H1 (cell line): ENCODE data around the gene AOPEP. TPM values are rescaled to one million over a fixed set of nuclear protein-coding genes. Genes with fewer than 3 reads are reported as not detected.

Experiments used
- CTCF ChIA-PET: fragments of 300-600 bp; sonication (Branson Sonifier 250); formaldehyde crosslinking; loops from one replicate; lab custom pipeline; 2021; ENCODE audit not compliant: partially characterized antibody; lab: Charles Lee
- POLR2A ChIA-PET: fragments of 300-600 bp; sonication (Branson Sonifier 250); formaldehyde crosslinking; loops from one replicate; lab custom pipeline; 2021; ENCODE audit warnings: inconsistent platforms; ENCODE audit not compliant: partially characterized antibody; lab: Charles Lee
- DNase-seq, 2 experiments: peaks; one replicate each; pipeline versions ENCODE4 v3.0.0 to v3.0.0-alpha.2; 2010 to 2022; ENCODE audit warnings: low spot score in 2 of 2, low read depth in 1 of 2, mixed read lengths in 1 of 2
- FAIRE-seq: peaks from 2 replicates; lab custom pipeline; 2011; peaks lifted over from hg19 to GRCh38; lab: Jason Lieb, UNC
- H2AFZ ChIP-seq: 2 replicates; pipeline ENCODE4 v1.8.1; 2012; ENCODE audit warnings: low read length, inconsistent platforms
- H2AK5ac ChIP-seq: 2 replicates; pipeline ENCODE4 v1.6.1; 2013; ENCODE audit warnings: low read depth, low read length
- H2BK120ac ChIP-seq: replicated peaks from 2 replicates; pipeline ENCODE3; 2013; ENCODE audit warnings: low read depth, low read length, inconsistent platforms
- H2BK12ac ChIP-seq: 2 replicates; pipeline ENCODE4 v1.6.1; 2013; ENCODE audit warnings: low read depth, low read length
- H2BK15ac ChIP-seq: 2 replicates; pipeline ENCODE4 v1.6.1; 2013; ENCODE audit warnings: low read length
- H2BK20ac ChIP-seq: 2 replicates; pipeline ENCODE4 v1.6.1; 2013; ENCODE audit warnings: low read length
- H2BK5ac ChIP-seq: 2 replicates; pipeline ENCODE4 v1.6.1; 2013; ENCODE audit warnings: low read depth, low read length
- H3K14ac ChIP-seq: 2 replicates; pipeline ENCODE4 v1.6.1; 2013; ENCODE audit warnings: inconsistent platforms; ENCODE audit not compliant: insufficient read length
- H3K18ac ChIP-seq: 2 replicates; pipeline ENCODE4 v1.6.1; 2013; ENCODE audit warnings: low read length; ENCODE audit errors: extremely low read depth
- H3K23ac ChIP-seq: 2 replicates; pipeline ENCODE4 v1.6.1; 2013; ENCODE audit warnings: inconsistent platforms; ENCODE audit not compliant: insufficient read length
- H3K23me2 ChIP-seq: 2 replicates; pipeline ENCODE4 v1.6.1; 2013; ENCODE audit warnings: low read depth, low read length
- H3K27ac ChIP-seq: 2 replicates; pipeline ENCODE4 v1.6.1; 2011; ENCODE audit warnings: low read depth, low read length, inconsistent platforms
- H3K27me3 ChIP-seq, 4 experiments: replicated peaks in 1 of 4; 1 replicate in 1 of 4; 2 replicates in 3 of 4; pipeline versions ENCODE4 v1.6.1 to v1.8.1; 2011 to 2013; ENCODE audit warnings: low read length in 3 of 4, mild to moderate bottlenecking in 3 of 4, inconsistent platforms in 2 of 4, mixed read lengths in 2 of 4, moderate library complexity in 1 of 4; ENCODE audit not compliant: control insufficient read depth in 3 of 4, insufficient read depth in 3 of 4; ENCODE audit errors: extremely low read depth in 1 of 4
- H3K36me3 ChIP-seq, 4 experiments: 2 replicates each; pipeline versions ENCODE4 v1.6.1 to v1.8.1; 2011 to 2013; ENCODE audit warnings: mild to moderate bottlenecking in 4 of 4, low read length in 3 of 4, moderate library complexity in 2 of 4, control low read depth in 1 of 4, inconsistent platforms in 1 of 4; ENCODE audit not compliant: insufficient read depth in 4 of 4, control insufficient read depth in 2 of 4
- H3K4ac ChIP-seq: replicated peaks from 2 replicates; pipeline ENCODE3; 2013; ENCODE audit warnings: low read length, low read depth, mixed read lengths, inconsistent platforms; ENCODE audit not compliant: insufficient read length
- H3K4me1 ChIP-seq, 4 experiments: replicated peaks in 1 of 4; 1 replicate in 1 of 4; 2 replicates in 3 of 4; pipeline versions ENCODE4 v1.6.1 to v1.8.1; 2011 to 2013; ENCODE audit warnings: low read length in 3 of 4, inconsistent platforms in 2 of 4, mixed read lengths in 1 of 4; ENCODE audit not compliant: insufficient read depth in 4 of 4, control insufficient read depth in 3 of 4
- H3K4me2 ChIP-seq, 2 experiments: 2 replicates each; pipeline versions ENCODE4 v1.6.1 to v1.8.1; 2011 to 2013; ENCODE audit warnings: low read depth in 2 of 2, low read length in 2 of 2, control low read depth in 1 of 2, inconsistent platforms in 1 of 2, mild to moderate bottlenecking in 1 of 2; ENCODE audit not compliant: insufficient read depth in 1 of 2
- H3K4me3 ChIP-seq, 4 experiments: fragments of 200-600, 300-600 bp in 1 of 4; sonication (generic), shearing (Covaris generic), sonication (Bioruptor Twin) in 1 of 4; 2 replicates each; pipeline versions ENCODE4 v1.5.1 to v1.8.1; 2011 to 2016; ENCODE audit warnings: low read length in 4 of 4, low read depth in 3 of 4, control low read depth in 2 of 4, inconsistent platforms in 2 of 4, mild to moderate bottlenecking in 2 of 4, mixed read lengths in 1 of 4, moderate library complexity in 1 of 4; ENCODE audit not compliant: insufficient read depth in 2 of 4; ENCODE audit errors: extremely low read depth in 1 of 4
- H3K56ac ChIP-seq: replicated peaks from 2 replicates; pipeline ENCODE3; 2013; ENCODE audit warnings: low read depth, mild to moderate bottlenecking, mixed read lengths, low read length, inconsistent platforms; ENCODE audit not compliant: insufficient read length
- H3K79me1 ChIP-seq: 2 replicates; pipeline ENCODE4 v1.6.1; 2013; ENCODE audit warnings: low read depth, low read length, control low read depth
- H3K79me2 ChIP-seq, 2 experiments: 2 replicates each; pipeline versions ENCODE4 v1.6.1 to v1.8.1; 2012 to 2013; ENCODE audit warnings: low read length in 2 of 2, mild to moderate bottlenecking in 2 of 2, inconsistent platforms in 1 of 2; ENCODE audit not compliant: insufficient read depth in 2 of 2, control insufficient read depth in 1 of 2
- H3K9ac ChIP-seq, 4 experiments: replicated peaks in 1 of 4; 1 replicate in 1 of 4; 2 replicates in 3 of 4; pipeline versions ENCODE4 v1.6.1 to v1.8.1; 2011 to 2013; ENCODE audit warnings: low read depth in 3 of 4, low read length in 3 of 4, control low read depth in 2 of 4, mild to moderate bottlenecking in 2 of 4, moderate library complexity in 2 of 4, inconsistent platforms in 1 of 4; ENCODE audit errors: extremely low read depth in 1 of 4
- H3K9me3 ChIP-seq, 2 experiments: 2 replicates each; pipeline versions ENCODE4 v1.6.1 to v1.8.1; 2012 to 2013; ENCODE audit warnings: mild to moderate bottlenecking in 2 of 2, moderate library complexity in 2 of 2, control low read depth in 1 of 2, inconsistent platforms in 1 of 2, low read depth in 1 of 2, low read length in 1 of 2, mixed read lengths in 1 of 2; ENCODE audit not compliant: insufficient read depth in 2 of 2
- H4K20me1 ChIP-seq, 2 experiments: replicated peaks in 1 of 2; 2 replicates each; pipeline versions ENCODE3 to v1.8.1; 2011 to 2013; ENCODE audit warnings: inconsistent platforms in 2 of 2, low read length in 2 of 2, mild to moderate bottlenecking in 1 of 2; ENCODE audit not compliant: insufficient read depth in 2 of 2, control insufficient read depth in 1 of 2
- H4K5ac ChIP-seq: 2 replicates; pipeline ENCODE4 v1.6.1; 2013; ENCODE audit warnings: low read length, low read depth, mixed read lengths, inconsistent platforms; ENCODE audit not compliant: insufficient read length
- H4K8ac ChIP-seq: 2 replicates; pipeline ENCODE4 v1.8.0; 2013; ENCODE audit warnings: mild to moderate bottlenecking, moderate library complexity, low read length, inconsistent platforms; ENCODE audit not compliant: insufficient read depth; ENCODE audit errors: extremely low read depth
- H4K91ac ChIP-seq: replicated peaks from 2 replicates; pipeline ENCODE3; 2013; ENCODE audit warnings: low read length, mixed read lengths, inconsistent platforms; ENCODE audit not compliant: insufficient read length
- GABPA ChIP-seq: IDR thresholded peaks from 2 replicates; pipeline ENCODE4 v1.6.1; 2011; ENCODE audit warnings: mild to moderate bottlenecking, low read length, moderate library complexity, borderline replicate concordance; ENCODE audit not compliant: insufficient read depth
- GTF2F1 ChIP-seq: IDR thresholded peaks from 2 replicates; pipeline ENCODE4 v1.6.1; 2012; ENCODE audit warnings: low read depth, low read length, improper control_type of control experiment, borderline replicate concordance
- HDAC2 ChIP-seq, 2 experiments: fragments of 300-600 bp in 1 of 2; sonication (generic) in 1 of 2; IDR thresholded peaks; 2 replicates each; pipeline ENCODE4 v1.6.1; 2011 to 2012; ENCODE audit warnings: low read depth in 2 of 2, low read length in 2 of 2, mild to moderate bottlenecking in 2 of 2, moderate library complexity in 2 of 2, borderline replicate concordance in 1 of 2, inconsistent platforms in 1 of 2
- KDM4A ChIP-seq: IDR thresholded peaks from one replicate; pipeline ENCODE4 v1.7.1; 2012; ENCODE audit warnings: low read depth, mild to moderate bottlenecking, moderate library complexity, low read length, inconsistent platforms; ENCODE audit not compliant: severe bottlenecking
- KDM5A ChIP-seq: fragments of 200-600 bp; IDR thresholded peaks from 2 replicates; pipeline ENCODE4 v1.7.1; 2012; ENCODE audit warnings: mild to moderate bottlenecking, low read length, inconsistent platforms, mixed read lengths
- MAFK ChIP-seq: IDR thresholded peaks from 2 replicates; pipeline ENCODE4 v1.6.1; 2012; ENCODE audit warnings: low read depth, mild to moderate bottlenecking, improper control_type of control experiment, low read length
- RXRA ChIP-seq: IDR thresholded peaks from 2 replicates; pipeline ENCODE4 v1.6.1; 2011; ENCODE audit warnings: low read depth, mild to moderate bottlenecking, low read length, moderate library complexity; ENCODE audit not compliant: insufficient read depth
- SIRT6 ChIP-seq: IDR thresholded peaks from one replicate; pipeline ENCODE4 v1.7.1; 2012; ENCODE audit warnings: low read length, inconsistent platforms
- SIX5 ChIP-seq: IDR thresholded peaks from 2 replicates; pipeline ENCODE4 v1.6.1; 2011; ENCODE audit warnings: mild to moderate bottlenecking, low read depth, low read length
- WGBS, 2 experiments: shearing (Covaris generic) in 1 of 2; methylation state at CpG; one replicate each; pipeline versions ENCODE4 v1.1.6 to v1.1.7; 2013 to 2015; ENCODE audit warnings: low lambda C conversion rate in 2 of 2, mixed read lengths in 2 of 2, inconsistent platforms in 1 of 2, low coverage in 1 of 2, missing lambda C conversion rate in 1 of 2; ENCODE audit not compliant: insufficient replicate concordance in 2 of 2, insufficient coverage in 1 of 2, insufficient read length in 1 of 2; ENCODE audit errors: extremely low coverage in 1 of 2, missing lambda C conversion rate in 1 of 2; 5-methylcytosine and 5-hydroxymethylcytosine counted together
- polyA plus RNA-seq, 7 experiments: library from polyadenylated mRNA; depleted of rRNA in 3 of 7; stranded (reverse) in 5 of 7; unstranded in 2 of 7; fragments of >200 nt in 5 of 7; fragments of 200-250 nt in 2 of 7; gene quantifications; 1 replicate in 5 of 7; 2 replicates in 1 of 7; 4 replicates in 1 of 7; pipeline versions ENCODE4 v1.2.1 to v1.2.3, GENCODE V29; 2011 to 2013; ENCODE audit warnings: missing spikeins in 2 of 7, mixed read lengths in 2 of 7
- total RNA-seq: library from RNA; stranded (reverse); fragmentation: NEBNext Ultra II Directional; extraction: Animal tissue kit (Norgen Biotek cat#: 25700); gene quantifications from 2 replicates; pipeline ENCODE4 v1.2.1, GENCODE V29; 2021
- TF ChIP-seq, protein P1 (sequence below): IDR thresholded peaks from 2 replicates; pipeline ENCODE4 v1.6.1; 2012; ENCODE audit warnings: inconsistent platforms
- TF ChIP-seq, protein P2 (sequence below): IDR thresholded peaks from 2 replicates; pipeline ENCODE4 v1.6.1; 2012; ENCODE audit warnings: low read length, inconsistent platforms

Gene AOPEP
- total and polyA plus RNA-seq, 2 of the 8 experiments (the other 6 are each of a cell fraction or from before 2014, with no cell fraction given), result 6.1 to 14.3 TPM

DNA sequence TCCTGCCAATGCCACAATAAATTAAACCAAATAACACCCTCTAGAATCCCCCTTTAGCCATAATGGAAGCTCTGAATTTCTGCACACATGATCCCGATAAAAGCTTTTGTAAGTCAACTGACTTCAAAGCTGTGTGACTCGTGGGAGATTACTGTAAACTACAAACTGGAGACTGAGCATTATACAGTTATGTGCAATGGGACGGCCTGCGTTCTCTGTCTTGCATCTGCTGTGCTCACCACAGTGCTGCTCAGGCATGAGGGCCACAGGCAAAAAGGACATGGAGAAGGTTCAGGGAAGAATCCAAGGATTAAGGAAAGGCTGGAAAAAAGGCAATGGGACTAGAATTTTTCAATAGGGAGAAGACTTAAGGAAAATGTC lies 406.8 kb downstream of the AOPEP start:
- H3K23ac ChIP-seq, result no peak overlapping the region
- no peaks in the 10 kb centered on the region for H3K23me2 ChIP-seq
- no peak overlapping the region for H3K4me3 ChIP-seq
- no peaks in the 10 kb centered on the region for H3K9me3 ChIP-seq
- H4K20me1 ChIP-seq, result no peaks in the 10 kb centered on the region
- H4K91ac ChIP-seq, result peak overlapping the region; percentile 38
- H2BK120ac ChIP-seq, result no peak overlapping the region
- no peak overlapping the region for H2BK20ac ChIP-seq
- no peaks in the 10 kb centered on the region for H3K79me1 ChIP-seq
- FAIRE-seq, result no peak
- no peak overlapping the region for H3K4ac ChIP-seq
- no peak overlapping the region; the same call in 1 of the 2 replicates for H4K8ac ChIP-seq
- H2BK5ac ChIP-seq, result no peak overlapping the region
- DNase-seq, result no peak
- no peak overlapping the region for H3K14ac ChIP-seq
- no peak overlapping the region for H3K56ac ChIP-seq
- no peaks in the 10 kb centered on the region for H3K27me3 ChIP-seq
- no peak overlapping the region for H3K4me2 ChIP-seq
- H3K4me1 ChIP-seq, result peaks cover 5 to 23% (median 12%) of the 10 kb centered on the region in 4 experiments
- CTCF ChIA-PET, result interaction anchor here (0.9 to 9.8 kb wide), 3 partner anchors 14 to 348 kb away, joined by 4 to 141 read pairs (median 62); no protein-coding TSS in a partner anchor
- H3K27ac ChIP-seq, result no peak overlapping the region
- no peaks in the 10 kb centered on the region for H3K36me3 ChIP-seq
- H3K18ac ChIP-seq, result no peak overlapping the region
- no peak overlapping the region for H2AK5ac ChIP-seq
- H2AFZ ChIP-seq, result no peak overlapping the region
- no peak overlapping the region for H4K5ac ChIP-seq
- no peak overlapping the region for H2BK15ac ChIP-seq
- H2BK12ac ChIP-seq, result no peak overlapping the region; the same call in 1 of the 2 replicates
- H3K9ac ChIP-seq, result no peak overlapping the region
- WGBS, 2 experiments, result 86% methylated on average over 4 of the region's 4 CpGs; no CpG with 5 or more reads in 1 of the 2 experiments
- H3K79me2 ChIP-seq, result no peaks in the 10 kb centered on the region
- POLR2A ChIA-PET, result no interaction called here
- TF ChIP-seq KDM4A, result no peak
- TF ChIP-seq, protein P1, sequence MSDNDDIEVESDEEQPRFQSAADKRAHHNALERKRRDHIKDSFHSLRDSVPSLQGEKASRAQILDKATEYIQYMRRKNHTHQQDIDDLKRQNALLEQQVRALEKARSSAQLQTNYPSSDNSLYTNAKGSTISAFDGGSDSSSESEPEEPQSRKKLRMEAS, result no peak
- TF ChIP-seq GTF2F1, result no peak
- no peak for TF ChIP-seq GABPA
- TF ChIP-seq, protein P2, sequence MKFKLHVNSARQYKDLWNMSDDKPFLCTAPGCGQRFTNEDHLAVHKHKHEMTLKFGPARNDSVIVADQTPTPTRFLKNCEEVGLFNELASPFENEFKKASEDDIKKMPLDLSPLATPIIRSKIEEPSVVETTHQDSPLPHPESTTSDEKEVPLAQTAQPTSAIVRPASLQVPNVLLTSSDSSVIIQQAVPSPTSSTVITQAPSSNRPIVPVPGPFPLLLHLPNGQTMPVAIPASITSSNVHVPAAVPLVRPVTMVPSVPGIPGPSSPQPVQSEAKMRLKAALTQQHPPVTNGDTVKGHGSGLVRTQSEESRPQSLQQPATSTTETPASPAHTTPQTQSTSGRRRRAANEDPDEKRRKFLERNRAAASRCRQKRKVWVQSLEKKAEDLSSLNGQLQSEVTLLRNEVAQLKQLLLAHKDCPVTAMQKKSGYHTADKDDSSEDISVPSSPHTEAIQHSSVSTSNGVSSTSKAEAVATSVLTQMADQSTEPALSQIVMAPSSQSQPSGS, result no peak
- no peak for TF ChIP-seq SIRT6
- no peak for TF ChIP-seq RXRA
- no peak for TF ChIP-seq SIX5
- TF ChIP-seq MAFK, result no peak
- TF ChIP-seq HDAC2 (IDR thresholded peaks at IDR 0.05; ENCODE audit: borderline replicate concordance in 1 of 2, low read depth in 2 of 2, low read length in 2 of 2), result no peak
- TF ChIP-seq KDM5A, result no peak
